ENCODE measurements around the gene CKAP2L.

- TF ChIP-seq CTCF (IDR thresholded peaks at IDR 0.05), result no peak
- TF ChIP-seq EP300 (IDR thresholded peaks at IDR 0.05; ENCODE audit: low read depth), result no peak
- TF ChIP-seq POLR2A (IDR thresholded peaks at IDR 0.05), result no peak
Measured at GRCh38 chr2:112798979-112799975, 34.9 kb upstream of the CKAP2L start.
